ENCODE data around the gene CELF2.

CELF2 gene

DNA sequence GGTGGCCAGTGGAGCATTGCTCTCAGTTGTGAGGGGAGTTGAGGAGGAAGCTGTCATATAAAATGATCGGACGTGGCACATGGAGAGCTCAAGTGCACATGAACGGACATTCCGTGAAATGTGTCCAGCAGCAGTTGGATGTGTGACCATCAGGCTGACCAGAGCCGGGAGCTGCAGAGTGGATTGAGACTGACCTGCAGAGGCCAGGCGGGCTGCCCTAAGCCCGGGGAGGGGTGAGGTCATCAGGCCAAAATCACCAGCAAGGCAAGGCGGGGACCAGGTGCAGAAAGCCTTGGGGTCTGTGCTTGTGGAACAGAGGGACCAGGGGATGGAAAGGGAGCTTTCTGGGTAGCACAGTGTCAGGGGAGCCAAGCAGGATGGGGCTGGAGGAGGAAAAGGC is 279.5 kb downstream of the CELF2 start:
- DNase-seq (ENCODE audit: low spot score): no peak

DNA sequence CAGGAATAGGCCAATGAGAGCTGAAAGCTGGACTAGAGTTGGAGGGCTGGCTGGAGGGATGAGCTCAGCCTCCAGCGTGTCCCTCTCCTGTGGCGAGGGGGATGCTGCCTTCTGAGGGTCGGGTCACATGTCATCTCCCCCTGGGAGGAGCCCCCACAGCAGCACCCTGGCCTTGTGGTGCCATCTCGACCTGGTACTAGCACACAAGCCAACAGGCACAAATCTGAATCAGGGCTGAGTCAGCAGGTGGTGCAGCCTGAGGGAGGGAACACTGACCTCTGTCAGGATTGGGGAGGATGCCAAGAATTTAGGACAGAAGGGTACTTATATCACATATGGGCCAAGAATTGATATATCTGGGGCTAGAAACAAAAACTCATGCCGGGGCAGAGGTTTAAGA is 280.4 kb downstream of the CELF2 start:
- no peak for DNase-seq (ENCODE audit: low spot score)

- DNase-seq (ENCODE audit: low spot score): no peak
Measured at GRCh38 chr10:11299125-11299524, 281.5 kb downstream of the CELF2 start.

- DNase-seq (ENCODE audit: low spot score): no peak
Measured at GRCh38 chr10:11300026-11300425, 282.4 kb downstream of the CELF2 start.

- no peak for DNase-seq (ENCODE audit: low spot score)
Measured at GRCh38 chr10:11300563-11300962, 282.9 kb downstream of the CELF2 start.

DNA sequence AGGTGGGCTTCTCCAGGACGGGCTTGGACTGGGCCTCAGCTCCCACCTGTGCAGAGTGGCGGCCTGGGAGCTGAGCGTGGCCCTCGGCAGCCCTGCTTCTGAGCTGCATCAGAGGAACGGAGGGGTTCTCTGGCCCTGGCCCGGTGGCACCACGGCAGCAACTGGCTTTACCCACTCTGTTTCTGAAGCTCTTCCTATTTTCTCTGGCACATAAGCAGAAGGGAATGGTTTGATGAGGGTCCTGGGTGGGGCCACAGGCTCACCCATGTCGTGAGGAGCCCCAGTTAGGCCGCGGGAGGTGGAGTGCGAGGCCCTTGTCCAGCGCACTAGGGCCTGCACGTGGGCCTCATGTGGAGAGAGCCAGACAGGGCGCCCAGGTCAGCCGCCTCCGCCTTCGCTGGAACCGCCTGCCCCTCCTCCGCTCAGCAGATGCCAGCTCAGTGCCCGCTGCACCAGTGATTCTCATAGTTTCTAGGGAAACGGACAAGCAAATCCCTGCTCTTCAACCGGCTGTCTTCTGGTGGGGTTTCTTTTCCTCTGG is 284.0 kb downstream of the CELF2 start:
- DNase-seq (ENCODE audit: low spot score): no peak

GRCh38 chr10:11302181-11302580 is 284.5 kb downstream of the CELF2 start:
- DNase-seq (ENCODE audit: low spot score): no peak

DNA sequence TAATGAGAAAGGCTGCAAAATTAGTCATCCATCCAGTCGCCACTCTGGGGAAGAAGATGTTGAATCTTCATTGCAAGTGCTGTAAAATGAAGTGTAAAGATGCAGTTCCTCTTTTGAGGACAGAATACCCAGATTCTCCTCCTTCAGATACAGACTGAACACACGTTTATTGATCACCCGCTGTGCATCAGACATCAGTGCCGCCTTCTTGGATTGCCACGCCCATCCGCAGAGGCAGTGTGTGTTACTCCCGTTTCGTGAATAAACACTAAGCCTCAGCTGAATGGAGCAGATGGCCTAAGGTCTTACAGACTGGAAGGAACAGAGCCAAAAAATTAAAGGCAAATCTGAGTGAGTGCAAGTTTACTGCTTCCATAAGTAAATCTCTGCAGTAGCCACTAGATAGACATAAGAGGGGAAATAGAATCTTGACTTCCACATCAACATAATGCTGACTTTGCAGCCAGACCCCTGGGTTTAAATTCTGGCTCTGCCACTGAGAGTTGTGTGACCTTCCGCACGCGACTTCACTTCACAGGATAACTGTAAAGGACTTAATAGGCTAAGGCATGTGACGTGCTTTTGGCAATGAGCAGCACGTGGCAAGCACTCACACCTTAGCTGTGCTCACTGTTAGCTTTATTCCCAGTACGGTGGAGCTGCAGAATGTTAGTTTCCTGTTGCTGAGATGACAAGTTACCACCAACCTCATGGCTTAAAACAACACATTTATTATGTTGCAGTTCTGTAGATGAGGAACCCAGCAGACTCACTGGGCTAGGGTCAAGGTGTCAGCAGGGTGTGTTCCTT is 285.9 kb downstream of the CELF2 start:
- DNase-seq (ENCODE audit: low spot score): no peak

DNA sequence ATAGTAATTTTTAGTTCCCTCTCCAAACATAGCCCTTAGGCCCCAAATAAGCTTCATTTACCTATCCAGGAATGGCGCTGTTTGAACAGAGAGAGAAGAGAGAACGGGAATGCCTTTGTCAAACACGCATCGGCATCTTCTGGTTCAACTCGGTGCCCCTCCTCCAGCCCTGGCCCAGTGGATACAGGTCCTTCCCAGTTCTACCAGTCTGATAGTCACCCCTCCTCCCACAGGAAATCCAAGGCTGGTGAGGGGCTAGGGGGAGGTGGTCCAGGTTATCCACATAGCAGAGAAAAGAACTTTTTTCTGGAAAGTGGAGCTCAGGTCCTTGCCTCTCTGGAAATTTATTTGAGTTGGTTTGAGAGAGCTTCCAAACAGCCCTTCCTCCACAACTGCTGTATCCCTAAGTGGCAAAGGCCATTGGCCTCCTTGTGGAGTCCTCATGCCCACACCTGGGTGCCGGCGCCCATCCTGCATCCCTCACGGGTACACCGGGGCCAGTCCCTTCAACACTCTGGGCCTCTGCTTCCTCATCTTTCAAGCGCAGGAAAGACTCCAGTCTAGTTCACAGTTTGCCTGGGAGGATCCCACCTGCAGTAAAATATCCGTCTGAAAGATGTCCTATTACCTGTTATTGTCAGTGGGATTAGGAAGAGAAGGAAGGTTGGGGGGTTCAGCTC is 287.4 kb downstream of the CELF2 start:
- DNase-seq (ENCODE audit: low spot score): no peak

DNA sequence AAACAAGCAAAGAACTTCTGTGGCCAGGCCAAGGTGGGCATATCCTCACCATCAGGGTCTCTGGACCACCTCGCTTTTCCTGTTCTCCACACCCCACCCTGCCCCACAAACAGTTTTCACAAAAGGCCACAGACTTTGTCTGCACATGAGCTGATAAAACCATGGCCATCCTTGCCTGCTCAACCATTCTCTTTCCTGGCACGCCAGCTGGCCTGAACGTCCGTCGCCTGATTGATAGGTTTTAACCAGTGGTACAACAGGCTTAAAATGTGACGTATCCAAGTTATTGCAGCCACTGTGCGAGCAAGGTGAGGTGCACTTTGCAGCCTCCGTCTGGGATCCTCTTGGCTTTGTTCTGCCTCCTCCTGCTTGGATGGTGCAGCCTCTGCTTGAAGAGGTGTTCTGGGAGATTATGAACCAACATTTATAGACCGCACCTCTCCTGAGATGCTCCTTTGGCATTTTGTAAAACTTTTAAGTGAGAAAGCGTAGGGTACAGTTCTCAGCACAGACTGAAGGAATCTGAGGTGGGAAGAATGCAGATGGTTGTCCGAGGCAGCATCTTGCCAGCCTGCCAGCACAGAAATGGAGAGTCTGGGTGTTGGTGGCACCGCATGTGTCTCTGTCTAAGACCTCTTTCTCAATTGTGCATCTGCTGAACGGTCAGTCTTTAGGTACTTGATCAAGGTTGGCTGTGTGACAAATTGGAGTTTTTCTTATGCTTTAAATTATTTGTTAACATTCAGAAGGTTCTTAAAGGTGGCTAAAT is 288.3 kb downstream of the CELF2 start:
- DNase-seq (ENCODE audit: low spot score): no peak

- DNase-seq (ENCODE audit: low spot score): no peak
Measured at GRCh38 chr10:11307004-11307403, 289.3 kb downstream of the CELF2 start.

GRCh38 chr10:11307937-11308336 is 290.3 kb downstream of the CELF2 start:
- DNase-seq (ENCODE audit: low spot score): no peak

DNA sequence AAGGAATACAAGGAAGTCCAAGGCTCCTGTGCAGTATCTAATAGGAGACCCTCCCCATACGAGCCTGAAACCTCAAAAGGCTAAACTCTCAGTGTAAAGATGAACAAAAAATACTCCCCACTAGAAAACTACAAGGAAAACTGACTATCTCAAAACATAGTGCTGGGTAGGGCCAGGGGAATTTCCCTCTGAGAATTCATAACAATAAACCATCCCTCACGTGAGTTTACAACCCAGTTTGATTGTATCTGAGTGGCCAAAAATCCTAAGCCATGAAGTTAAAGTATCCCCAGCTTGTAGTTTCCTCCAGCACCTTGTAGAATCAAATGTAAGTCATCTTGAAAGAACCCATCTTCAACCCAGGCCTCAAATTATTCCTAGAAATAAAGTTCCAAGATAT is 293.4 kb downstream of the CELF2 start:
- DNase-seq (ENCODE audit: low spot score): no peak

- no peak for DNase-seq (ENCODE audit: low spot score)
Measured at GRCh38 chr10:11313463-11313862, 295.8 kb downstream of the CELF2 start.

DNA sequence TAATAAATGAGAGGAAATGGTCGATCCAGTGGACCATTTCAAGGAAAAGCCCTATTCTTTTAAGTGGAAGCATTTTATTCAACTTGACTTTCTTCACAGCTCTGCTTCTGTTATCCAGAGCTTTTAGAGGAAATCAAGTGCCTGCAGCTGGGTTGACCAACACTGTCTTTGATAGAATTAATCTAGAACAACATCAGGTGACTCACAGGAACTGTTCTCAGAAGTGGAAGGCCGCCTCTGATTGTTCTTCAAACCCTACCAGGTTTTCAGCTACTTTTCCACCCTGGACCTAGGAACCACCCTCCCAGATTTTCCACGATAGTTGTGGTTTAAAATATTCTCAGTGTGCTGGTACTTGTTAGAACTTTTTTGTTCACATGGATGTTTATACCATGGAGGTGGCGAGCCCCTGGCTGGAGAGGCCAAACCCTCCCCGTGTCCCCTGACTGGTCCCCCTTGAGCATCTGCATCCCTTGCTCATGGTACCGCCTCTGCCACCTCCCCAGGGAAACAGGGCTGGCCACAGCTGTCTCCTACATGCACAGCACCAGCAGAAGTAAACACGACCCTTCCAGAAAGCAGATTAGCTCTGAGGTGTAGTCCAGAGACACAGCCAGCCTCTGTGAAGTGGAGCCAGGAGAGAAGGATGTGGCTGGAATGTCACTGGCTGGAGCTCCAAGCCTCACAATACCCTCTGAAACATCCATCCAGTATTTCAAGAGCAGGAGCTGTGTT is 300.4 kb downstream of the CELF2 start:
- no peak for DNase-seq (ENCODE audit: low spot score)

- no peak for DNase-seq (ENCODE audit: low spot score)
Measured at GRCh38 chr10:11318826-11319598, 301.3 kb downstream of the CELF2 start.

- no peak for DNase-seq (ENCODE audit: low spot score)
Measured at GRCh38 chr10:11319990-11320602, 302.4 kb downstream of the CELF2 start.

DNA sequence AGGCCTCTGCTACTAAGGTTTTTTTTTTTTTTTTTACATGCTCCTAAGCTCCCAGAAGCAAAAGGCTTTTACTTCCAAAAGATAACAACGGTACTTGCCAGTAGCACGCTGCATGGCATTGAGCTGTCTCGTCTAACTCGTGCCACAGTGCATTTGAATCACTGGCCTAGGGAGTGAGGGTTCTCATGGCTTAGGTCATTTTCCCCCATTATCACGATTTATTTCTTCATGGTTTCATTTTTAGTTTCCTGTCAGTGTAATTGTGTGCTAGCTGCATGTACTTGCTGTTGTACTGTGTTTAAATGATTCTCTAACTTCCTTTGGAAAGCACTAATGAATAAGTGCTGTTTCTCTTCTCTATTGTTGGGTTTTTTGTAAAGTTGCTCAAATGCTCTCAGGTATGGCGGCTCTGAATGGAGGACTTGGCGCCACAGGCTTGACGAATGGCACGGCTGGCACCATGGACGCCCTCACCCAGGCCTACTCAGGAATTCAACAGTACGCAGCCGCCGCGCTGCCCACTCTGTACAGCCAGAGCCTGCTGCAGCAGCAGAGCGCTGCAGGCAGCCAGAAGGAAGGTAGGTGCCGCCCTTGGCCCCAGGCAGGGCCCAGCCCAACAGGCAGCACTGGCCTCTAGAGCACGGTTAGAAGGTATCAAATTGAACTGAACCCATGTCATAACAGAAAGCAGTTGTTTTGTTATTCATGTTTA is 303.3 kb downstream of the CELF2 start:
- no peak for DNase-seq (ENCODE audit: low spot score)

DNA sequence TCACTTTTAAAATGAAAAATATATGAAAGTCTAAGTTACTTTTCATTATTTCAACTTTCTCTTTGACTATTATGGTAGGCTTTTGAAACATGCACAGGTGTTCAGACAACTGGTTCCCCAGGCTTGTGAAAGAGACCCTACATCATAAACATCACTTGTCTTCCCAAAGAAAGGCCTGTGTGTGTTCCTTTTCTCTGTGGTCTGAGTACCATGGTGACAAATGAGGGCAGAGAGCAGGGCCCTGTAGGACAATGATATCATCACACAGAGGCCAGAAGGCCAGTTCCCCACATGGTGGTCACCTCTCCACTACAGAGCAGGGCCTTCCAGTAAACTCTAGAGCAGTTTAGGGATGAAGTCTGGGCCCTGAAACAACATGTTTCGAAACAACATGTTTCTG is 305.0 kb downstream of the CELF2 start:
- no peak for DNase-seq (ENCODE audit: low spot score)
